GM12878 (cell line): ENCODE measurements around the gene CCNDBP1. TPM values are rescaled to one million over a fixed set of nuclear protein-coding genes. Genes with fewer than 3 reads are reported as not detected.

Source experiments
- ATAC-seq: fragments of 200-7000 bp; cut with Tn5 transposase; 3 replicates; pipeline ENCODE4 v1.9.1; 2020; ENCODE audit warnings: mild to moderate bottlenecking, moderate library complexity
- BruUV-seq: library from RNA; stranded (reverse); fragments of 400-500 nt; replicated peaks from 2 replicates; lab custom pipeline; 2021; lab: Mats Ljungman, UMichigan
- CTCF ChIA-PET: fragments of 300-600 bp; sonication (Branson Sonifier 250); formaldehyde crosslinking; extraction: SDS; loops from one replicate; lab custom pipeline; 2021; ENCODE audit warnings: inconsistent platforms; lab: Yijun Ruan, JAX
- POLR2A ChIA-PET: fragments of 350-600 bp; formaldehyde crosslinking; extraction: SDS; loops from one replicate; lab custom pipeline; 2021; ENCODE audit warnings: inconsistent platforms; lab: Charles Lee
- RAD21 ChIA-PET: fragments of 300-600 bp; sonication (Branson Sonifier 250); formaldehyde crosslinking; loops from one replicate; lab custom pipeline; 2023; ENCODE audit warnings: antibody characterized with exemption; ENCODE audit not compliant: unreplicated experiment; lab: Charles Lee
- SMC1A ChIA-PET: fragments of 300-600 bp; sonication (Branson Sonifier 250); formaldehyde crosslinking; loops from one replicate; lab custom pipeline; 2023; ENCODE audit not compliant: unreplicated experiment, uncharacterized antibody; lab: Charles Lee
- DNase-seq: peaks from one replicate; pipeline ENCODE4 v3.0.0-alpha.2; 2011; ENCODE audit warnings: low read depth, low spot score
- FAIRE-seq: peaks from 3 replicates; lab custom pipeline; 2011; peaks lifted over from hg19 to GRCh38; lab: Jason Lieb, UNC
- H2AFZ ChIP-seq: 2 replicates; pipeline ENCODE4 v1.6.0; 2011; ENCODE audit warnings: low read depth, low read length, control low read depth; ENCODE audit not compliant: control insufficient read depth
- H3K27ac ChIP-seq: 2 replicates; pipeline ENCODE4 v1.5.1; 2011; ENCODE audit warnings: control low read depth; ENCODE audit not compliant: control insufficient read depth, insufficient read depth
- H3K27me3 ChIP-seq, 2 experiments: replicated peaks in 1 of 2; 2 replicates each; pipeline versions ENCODE4 v1.6.0 to v1.6.1; 2011; ENCODE audit warnings: low read length in 1 of 2; ENCODE audit not compliant: control insufficient read depth in 2 of 2, insufficient read depth in 2 of 2
- H3K36me3 ChIP-seq, 2 experiments: 2 replicates each; pipeline ENCODE4 v1.5.1; 2011; ENCODE audit warnings: low read length in 1 of 2; ENCODE audit not compliant: control insufficient read depth in 2 of 2, insufficient read depth in 2 of 2
- H3K4me1 ChIP-seq: 2 replicates; pipeline ENCODE4 v1.6.1; 2011; ENCODE audit warnings: mild to moderate bottlenecking, low read length, moderate library complexity, mixed read lengths; ENCODE audit not compliant: control insufficient read depth, insufficient read depth
- H3K4me2 ChIP-seq: 2 replicates; pipeline ENCODE4 v1.6.0; 2011; ENCODE audit warnings: control low read depth; ENCODE audit not compliant: control insufficient read depth, insufficient read depth
- H3K4me3 ChIP-seq: fragments of 200-600 bp; sonication (generic); 2 replicates; pipeline ENCODE4 v1.5.1; 2016
- H3K79me2 ChIP-seq: 2 replicates; pipeline ENCODE4 v1.6.0; 2011; ENCODE audit warnings: low read length; ENCODE audit not compliant: control insufficient read depth, insufficient read depth
- H3K9ac ChIP-seq: 2 replicates; pipeline ENCODE4 v1.8.0; 2011; ENCODE audit warnings: low read length, control low read depth, mixed read lengths; ENCODE audit not compliant: control insufficient read depth, insufficient read depth
- H3K9me3 ChIP-seq: replicated peaks from 3 replicates; pipeline ENCODE4 v1.5.1; 2011; ENCODE audit warnings: mild to moderate bottlenecking, low read length; ENCODE audit not compliant: control insufficient read depth, insufficient read depth
- H4K20me1 ChIP-seq: 2 replicates; pipeline ENCODE4 v1.6.0; 2011; ENCODE audit not compliant: control insufficient read depth, insufficient read depth
- ATF7 ChIP-seq: fragments of 450-650 bp; IDR thresholded peaks from 2 replicates; pipeline ENCODE4 v1.6.1; 2016; ENCODE audit warnings: low read depth, mild to moderate bottlenecking
- BCL11A ChIP-seq: IDR thresholded peaks from 2 replicates; pipeline ENCODE4 v1.6.1; 2011; ENCODE audit warnings: low read depth, low read length
- CTCF ChIP-seq, 3 experiments: IDR thresholded peaks in 2 of 3; conservative IDR thresholded peaks in 1 of 3; 2 replicates each; pipeline ENCODE4 v1.5.1; 2011; ENCODE audit warnings: low read depth in 3 of 3, low read length in 3 of 3, mild to moderate bottlenecking in 3 of 3, control low read depth in 2 of 3, moderate library complexity in 2 of 3, inconsistent platforms in 1 of 3, mixed read lengths in 1 of 3; ENCODE audit not compliant: control insufficient read depth in 2 of 3, insufficient read depth in 1 of 3; ENCODE audit errors: extremely low read depth in 1 of 3
- E2F4 ChIP-seq: IDR thresholded peaks from 2 replicates; pipeline ENCODE4 v1.6.1; 2012; ENCODE audit warnings: low read depth, low read length, improper control_type of control experiment
- FOS ChIP-seq: IDR thresholded peaks from 3 replicates; pipeline ENCODE4 v1.6.1; 2011; ENCODE audit warnings: borderline replicate concordance; ENCODE audit not compliant: insufficient read length; ENCODE audit errors: extremely low read depth
- HDGF ChIP-seq: fragments of 450-650 bp; IDR thresholded peaks from 2 replicates; pipeline ENCODE4 v1.6.1; 2016; ENCODE audit warnings: antibody characterized with exemption
- IKZF2 ChIP-seq, 2 experiments: fragments of 450-650 bp; IDR thresholded peaks; 2 replicates each; pipeline ENCODE4 v1.6.1; 2017; ENCODE audit warnings: mild to moderate bottlenecking in 2 of 2, moderate library complexity in 2 of 2
- NBN ChIP-seq: fragments of 450-650 bp; IDR thresholded peaks from 2 replicates; pipeline ENCODE4 v1.6.1; 2016
- NKRF ChIP-seq: fragments of 450-650 bp; conservative IDR thresholded peaks from 2 replicates; pipeline ENCODE4 v1.6.1; 2017; ENCODE audit warnings: mild to moderate bottlenecking, moderate library complexity
- NR2F1 ChIP-seq: fragments of 450-650 bp; conservative IDR thresholded peaks from 2 replicates; pipeline ENCODE4 v1.6.1; 2017; ENCODE audit warnings: mild to moderate bottlenecking
- PKNOX1 ChIP-seq: fragments of 450-650 bp; IDR thresholded peaks from 2 replicates; pipeline ENCODE4 v1.6.1; 2016; ENCODE audit warnings: mild to moderate bottlenecking
- RAD21 ChIP-seq: IDR thresholded peaks from 2 replicates; pipeline ENCODE4 v1.6.1; 2011; ENCODE audit warnings: mild to moderate bottlenecking, low read depth, low read length, moderate library complexity; ENCODE audit not compliant: insufficient read depth
- SMC3 ChIP-seq: IDR thresholded peaks from 2 replicates; pipeline ENCODE4 v1.6.1; 2011; ENCODE audit warnings: low read length, improper control_type of control experiment, borderline replicate concordance
- WGBS: methylation state at CpG from one replicate; pipeline ENCODE4 v1.1.6; 2016; ENCODE audit warnings: low lambda C conversion rate; ENCODE audit not compliant: insufficient replicate concordance, insufficient coverage; ENCODE audit errors: missing lambda C conversion rate; 5-methylcytosine and 5-hydroxymethylcytosine counted together
- in situ Hi-C: fragments of 300-500 bp; cut with MboI; formaldehyde crosslinking; loops from 9 replicates; pipeline ENCODE4 v1.14.3; 2018; ENCODE audit warnings: mixed read lengths
- intact Hi-C: fragments of 100-400 bp; cut with micrococcal nuclease; formaldehyde crosslinking; loops from one replicate; pipeline ENCODE4 v1.14.2; 2022; ENCODE audit not compliant: unreplicated experiment
- polyA plus RNA-seq, 11 experiments: library from polyadenylated mRNA; depleted of rRNA in 4 of 11; unstranded in 6 of 11; stranded (reverse) in 5 of 11; fragments of >200 nt; fragmentation: Nextera tagmentation in 4 of 11; fragmentation: Illumina TruSeq in 1 of 11; extraction: Ambion mirVana in 4 of 11; extraction: Trizol in 1 of 11; gene quantifications; 1 replicate in 1 of 11; 2 replicates in 10 of 11; pipeline versions ENCODE4 v1.2.1 to v1.2.3, GENCODE V29; 2011 to 2016; ENCODE audit warnings: inconsistent platforms in 2 of 11, missing spikeins in 2 of 11, low read depth in 1 of 11
- total RNA-seq, 4 experiments: library from RNA; depleted of rRNA in 3 of 4; stranded (reverse); fragments of >200 nt in 3 of 4; fragmentation: Illumina TruSeq in 1 of 4; extraction: Trizol in 1 of 4; gene quantifications; 2 replicates each; pipeline versions ENCODE4 v1.2.1 to v1.2.3, GENCODE V29; 2013 to 2021

Gene CCNDBP1
- total and polyA plus RNA-seq, 10 of the 15 experiments (the other 5 are each of a cell fraction or from before 2014, with no cell fraction given): 30.1 to 86.7 (median 42.2) TPM

- no peak for DNase-seq
- H3K4me2 ChIP-seq: no peak overlapping the region
- no peak overlapping the region for H3K4me3 ChIP-seq
- intact Hi-C loops: loop anchor here (1.0 to 2.0 kb wide), 2 partner anchors 17 to 499 kb away; no protein-coding TSS in a partner anchor
- SMC1A ChIA-PET: interaction anchor here (0.6 to 2.7 kb wide), 18 partner anchors 9 to 788 kb away, joined by 3 to 17 read pairs (median 4); partner anchors contain the start of gene CCNDBP1
- RAD21 ChIA-PET: interaction anchor here (0.6 to 2.1 kb wide), 12 partner anchors 9 to 172 kb away, joined by 3 to 15 read pairs (median 4); partner anchors contain the start of gene UBR1
- no peak for FAIRE-seq
- H3K27me3 ChIP-seq: peaks cover 0 to 3% of the 10 kb centered on the region in 2 experiments; a peak in 3 of 4 replicates
- no peaks in the 10 kb centered on the region for H4K20me1 ChIP-seq
- H2AFZ ChIP-seq: no peak overlapping the region
- CTCF ChIA-PET: interaction anchor here (0.5 to 3.2 kb wide), 40 partner anchors 9 to 533 kb away, joined by 3 to 70 read pairs (median 4); partner anchors contain the start of genes CCNDBP1, TUBGCP4 and ZSCAN29
- TF ChIP-seq E2F4 (no peak), NR2F1 (0 out of 2 replicates have a peak, but pooled peaks have one; percentile 24), FOS (no peak), RAD21 (peak; percentile 45), IKZF2 (IDR thresholded peaks at IDR 0.05) (no peak), ATF7 (0 out of 2 replicates have a peak, but pooled peaks have one; percentile 45), SMC3 (peak; percentile 53; the same call in 1 of the 2 replicates), BCL11A (no peak), NKRF (no peak), CTCF (IDR thresholded peaks at IDR 0.05 in 2 of 3, conservative IDR thresholded peaks at IDR 0.05 in 1 of 3; ENCODE audit: control insufficient read depth in 2 of 3, extremely low read depth in 1 of 3, insufficient read depth in 1 of 3, low read depth in 3 of 3, low read length in 3 of 3) (peak; percentile 68 to 73 (median 69)), NBN (0 out of 2 replicates have a peak, but pooled peaks have one; percentile 22), PKNOX1 (no peak), HDGF (0 out of 2 replicates have a peak, but pooled peaks have one; percentile 55)
- no peaks in the 10 kb centered on the region for H3K9me3 ChIP-seq
- ATAC-seq: peak; percentile 93
- no TSS peak for BruUV-seq
- H3K79me2 ChIP-seq: no peaks in the 10 kb centered on the region
- H3K36me3 ChIP-seq: no peaks in the 10 kb centered on the region
- in situ Hi-C loops: no loop called here
- no peaks in the 10 kb centered on the region for H3K4me1 ChIP-seq
- H3K9ac ChIP-seq: no peak overlapping the region
- POLR2A ChIA-PET: interaction anchor here (0.6 to 0.9 kb wide), 6 partner anchors 10 to 552 kb away, joined by 3 to 6 read pairs (median 3); no protein-coding TSS in a partner anchor
- no peak overlapping the region for H3K27ac ChIP-seq
- WGBS: 28% methylated on average over 8 of the region's 8 CpGs
Observed at GRCh38 chr15:43204016-43204901, 19.1 kb downstream of the CCNDBP1 start.
